Gastroesophageal sphincter (tissue), 4 donors: ENCODE data around the gene PTH. TPM values are rescaled to one million over a fixed set of nuclear protein-coding genes. Genes with fewer than 3 reads are reported as not detected.

Experiments used
- ATAC-seq: fragments of 150-250 bp; one replicate; pipeline ENCODE4 v1.9.1; 2016; ENCODE audit warnings: mild to moderate bottlenecking, moderate library complexity
- H3K27ac ChIP-seq, 4 donors: fragments of 200-600 bp; sonication (generic) in 3 of 4; 1 replicate in 3 of 4; 2 replicates in 1 of 4; pipeline ENCODE4 v1.5.1; 2016 to 2019
- H3K27me3 ChIP-seq: fragments of 200-600 bp; sonication (generic); one replicate; pipeline ENCODE4 v1.5.1; 2019
- H3K36me3 ChIP-seq, 2 donors: fragments of 200-600 bp; sonication (generic); one replicate each; pipeline ENCODE4 v1.5.1; 2019; ENCODE audit warnings: control low read depth in 1 of 2
- H3K4me1 ChIP-seq, 3 donors: fragments of 200-600 bp; sonication (generic); 1 replicate in 2 of 3; 2 replicates in 1 of 3; pipeline ENCODE4 v1.5.1; 2016 to 2019; ENCODE audit warnings: control low read depth in 2 of 3
- H3K4me3 ChIP-seq, 2 donors: fragments of 200-600 bp; sonication (generic); one replicate each; pipeline ENCODE4 v1.5.1; 2019; ENCODE audit warnings: mild to moderate bottlenecking in 1 of 2, moderate library complexity in 1 of 2
- H3K9me3 ChIP-seq, 3 donors: fragments of 200-600 bp; sonication (generic); one replicate each; pipeline ENCODE4 v1.5.1; 2017 to 2019; ENCODE audit warnings: control low read depth in 2 of 3
- EP300 ChIP-seq: sonication (generic); formaldehyde crosslinking; IDR thresholded peaks from one replicate; pipeline ENCODE4 v1.6.1; 2017; ENCODE audit warnings: antibody characterized with exemption, mild to moderate bottlenecking
- POLR2A ChIP-seq, 2 donors: fragments of 450-650 bp; IDR thresholded peaks; one replicate each; pipeline ENCODE4 v1.6.1; 2017; ENCODE audit warnings: antibody characterized with exemption in 2 of 2, mild to moderate bottlenecking in 2 of 2, moderate library complexity in 1 of 2
- POLR2AphosphoS5 ChIP-seq: sonication (generic); formaldehyde crosslinking; IDR thresholded peaks from one replicate; pipeline ENCODE4 v1.6.1; 2017; ENCODE audit warnings: antibody characterized with exemption
- WGBS, 2 donors: methylation state at CpG; one replicate each; pipeline ENCODE4 v1.1.5; 2018; ENCODE audit warnings: low coverage in 1 of 2; 5-methylcytosine and 5-hydroxymethylcytosine counted together
- total RNA-seq, 4 donors: library from RNA; depleted of rRNA; stranded (reverse); fragments of >200 nt; gene quantifications; one replicate each; pipeline ENCODE4 v1.1.0, GENCODE V29; 2016
- TF ChIP-seq, protein P1 (sequence below), 4 experiments: fragments of 200-600 bp in 2 of 4; fragments of 450-650 bp in 2 of 4; sonication (generic) in 1 of 4; IDR thresholded peaks; one replicate each; pipeline ENCODE4 v1.5.1; 2017 to 2019; ENCODE audit warnings: antibody characterized with exemption in 4 of 4, mild to moderate bottlenecking in 2 of 4, moderate library complexity in 2 of 4

Gene PTH
- total RNA-seq, 4 donors from 2014 or later = not detected

GRCh38 chr11:13503393-13503792 is 7.6 kb upstream of the PTH start:
- no peak for ATAC-seq
- Histone ChIP-seq H3K9me3 (no peaks in the 10 kb centered on the region), H3K36me3 (no peaks in the 10 kb centered on the region), H3K27me3 (peaks cover 2% of the 10 kb centered on the region), H3K27ac (no peak overlapping the region), H3K4me1 (no peaks in the 10 kb centered on the region), H3K4me3 (no peak overlapping the region)
- 54 to 88% methylated on average over 1 of the region's 1 CpG for WGBS, 2 donors
- TF ChIP-seq, protein P1, sequence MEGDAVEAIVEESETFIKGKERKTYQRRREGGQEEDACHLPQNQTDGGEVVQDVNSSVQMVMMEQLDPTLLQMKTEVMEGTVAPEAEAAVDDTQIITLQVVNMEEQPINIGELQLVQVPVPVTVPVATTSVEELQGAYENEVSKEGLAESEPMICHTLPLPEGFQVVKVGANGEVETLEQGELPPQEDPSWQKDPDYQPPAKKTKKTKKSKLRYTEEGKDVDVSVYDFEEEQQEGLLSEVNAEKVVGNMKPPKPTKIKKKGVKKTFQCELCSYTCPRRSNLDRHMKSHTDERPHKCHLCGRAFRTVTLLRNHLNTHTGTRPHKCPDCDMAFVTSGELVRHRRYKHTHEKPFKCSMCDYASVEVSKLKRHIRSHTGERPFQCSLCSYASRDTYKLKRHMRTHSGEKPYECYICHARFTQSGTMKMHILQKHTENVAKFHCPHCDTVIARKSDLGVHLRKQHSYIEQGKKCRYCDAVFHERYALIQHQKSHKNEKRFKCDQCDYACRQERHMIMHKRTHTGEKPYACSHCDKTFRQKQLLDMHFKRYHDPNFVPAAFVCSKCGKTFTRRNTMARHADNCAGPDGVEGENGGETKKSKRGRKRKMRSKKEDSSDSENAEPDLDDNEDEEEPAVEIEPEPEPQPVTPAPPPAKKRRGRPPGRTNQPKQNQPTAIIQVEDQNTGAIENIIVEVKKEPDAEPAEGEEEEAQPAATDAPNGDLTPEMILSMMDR (IDR thresholded peaks at IDR 0.05) = no peak
- no peak for TF ChIP-seq POLR2A (IDR thresholded peaks at IDR 0.05)
- no peak for TF ChIP-seq POLR2AphosphoS5
- no peak for TF ChIP-seq EP300

DNA sequence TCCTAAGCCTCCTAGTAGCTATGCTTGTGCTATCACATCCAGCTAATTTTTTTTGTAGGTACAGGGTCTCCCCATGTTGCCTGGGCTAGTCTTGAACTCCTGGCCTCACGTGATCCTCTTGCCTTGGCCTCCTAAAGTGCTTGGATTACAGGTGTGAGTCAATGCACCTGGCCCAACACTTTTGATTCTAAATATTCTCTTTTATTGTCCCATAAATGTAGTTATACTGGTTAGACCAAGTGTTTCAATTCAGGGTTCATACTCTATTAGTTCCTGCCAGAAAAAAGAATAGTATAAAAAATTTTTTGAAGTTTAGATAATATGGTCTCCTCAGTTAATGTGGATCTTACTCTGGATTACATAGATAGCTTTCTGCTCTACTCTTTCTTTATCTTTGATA is 6.7 kb upstream of the PTH start:
- Histone ChIP-seq H3K4me3 (no peak overlapping the region), H3K4me1 (no peaks in the 10 kb centered on the region), H3K9me3 (no peaks in the 10 kb centered on the region), H3K36me3 (no peaks in the 10 kb centered on the region), H3K27ac (no peak overlapping the region), H3K27me3 (peaks cover 8% of the 10 kb centered on the region)
- 50% methylated on average over 1 of the region's 1 CpG; no CpG with 5 or more reads in 1 of the 2 donors for WGBS, 2 donors
- ATAC-seq = no peak
- TF ChIP-seq EP300 (no peak), POLR2AphosphoS5 (no peak), POLR2A (IDR thresholded peaks at IDR 0.05) (no peak)
- TF ChIP-seq, protein P1 (IDR thresholded peaks at IDR 0.05) = no peak

- H3K27ac ChIP-seq = no peak overlapping the region
- peaks cover 8% of the 10 kb centered on the region for H3K27me3 ChIP-seq
- no peak overlapping the region for H3K4me3 ChIP-seq
- no peaks in the 10 kb centered on the region for H3K4me1 ChIP-seq
- TF ChIP-seq EP300 (no peak), POLR2AphosphoS5 (no peak)
- TF ChIP-seq, protein P1 (IDR thresholded peaks at IDR 0.05) = no peak
- H3K36me3 ChIP-seq = no peaks in the 10 kb centered on the region
- no peak for ATAC-seq
- no peaks in the 10 kb centered on the region for H3K9me3 ChIP-seq
- WGBS, 2 donors = 48 to 58% methylated on average over 2 to 3 of the region's 3 CpGs
These were observed 1.7 kb downstream of the PTH start for GRCh38 chr11:13494051-13494450.

DNA sequence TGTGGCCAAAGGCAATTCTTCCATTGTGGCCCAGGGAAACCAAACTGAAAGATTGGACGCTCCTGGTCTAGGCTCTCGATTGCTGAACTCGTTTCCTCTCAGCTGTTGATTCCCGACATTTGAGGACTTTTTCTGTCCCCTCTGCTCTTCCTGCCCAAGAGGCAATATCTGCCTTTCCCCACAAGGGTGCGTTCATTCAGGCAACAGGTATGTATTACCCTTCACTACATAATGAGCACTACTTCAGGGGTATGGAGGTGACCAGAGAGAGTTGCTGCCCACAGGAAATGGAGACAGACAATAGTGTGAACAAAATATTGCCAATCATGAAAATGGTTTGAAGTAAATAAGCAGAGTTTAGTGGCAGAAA is 8.2 kb downstream of the PTH start:
- ATAC-seq = no peak
- H3K4me1 ChIP-seq = no peaks in the 10 kb centered on the region
- no peaks in the 10 kb centered on the region for H3K36me3 ChIP-seq
- 27 to 62% methylated on average over 5 of the region's 5 CpGs for WGBS, 2 donors
- TF ChIP-seq POLR2AphosphoS5 (no peak), POLR2A (IDR thresholded peaks at IDR 0.05) (no peak), EP300 (no peak)
- TF ChIP-seq, protein P1 (IDR thresholded peaks at IDR 0.05) = no peak
- peaks cover 25% of the 10 kb centered on the region for H3K27me3 ChIP-seq
- no peaks in the 10 kb centered on the region for H3K9me3 ChIP-seq
- H3K4me3 ChIP-seq = no peak overlapping the region
- no peak overlapping the region for H3K27ac ChIP-seq

GRCh38 chr11:13486926-13487660 is 8.7 kb downstream of the PTH start:
- no peaks in the 10 kb centered on the region for H3K36me3 ChIP-seq
- no peak overlapping the region for H3K27ac ChIP-seq
- no peak overlapping the region for H3K4me3 ChIP-seq
- H3K27me3 ChIP-seq = peaks cover 25% of the 10 kb centered on the region
- TF ChIP-seq POLR2A (IDR thresholded peaks at IDR 0.05) (no peak), POLR2AphosphoS5 (no peak)
- TF ChIP-seq, protein P1 (IDR thresholded peaks at IDR 0.05) = peak in 2 of 4 experiments; percentile 16 to 41
- 41 to 78% methylated on average over 16 to 20 of the region's 26 CpGs for WGBS, 2 donors
- H3K9me3 ChIP-seq = no peaks in the 10 kb centered on the region
- no peak for ATAC-seq
- no peaks in the 10 kb centered on the region for H3K4me1 ChIP-seq
